GM19455 (cell line): ENCODE data around the gene CABLES1.
"Not testable (repeated sequence)": the region's sequence is repeated elsewhere in the genome, so short reads cannot be mapped to it uniquely, and the experiment has no call there.

Source experiments
- ATAC-seq: cut with Tn5 transposase; IDR thresholded peaks from one replicate; pipeline ENCODE4 v1.9.1; 2021; ENCODE audit not compliant: unreplicated experiment

Gene CABLES1

DNA sequence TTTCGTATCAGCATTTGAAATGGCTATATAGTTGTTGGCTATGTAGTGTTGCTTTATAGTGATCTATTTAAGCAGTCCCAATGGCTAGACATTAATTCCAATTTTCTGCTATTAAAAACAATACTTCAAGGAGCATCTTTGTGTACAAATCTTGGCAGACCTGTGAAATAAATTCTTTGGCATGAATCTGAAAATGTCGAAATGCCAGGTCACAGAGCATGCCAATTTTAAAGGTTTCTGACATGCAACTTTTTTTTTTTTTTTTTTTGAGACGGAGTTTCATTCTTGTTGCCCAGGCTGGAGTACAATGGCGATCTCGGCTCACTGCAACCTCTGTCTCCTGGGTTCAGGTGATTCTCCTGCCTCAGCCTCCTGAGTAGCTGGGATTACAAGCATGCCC lies 26.8 kb upstream of the CABLES1 start:
- no peak for ATAC-seq

DNA sequence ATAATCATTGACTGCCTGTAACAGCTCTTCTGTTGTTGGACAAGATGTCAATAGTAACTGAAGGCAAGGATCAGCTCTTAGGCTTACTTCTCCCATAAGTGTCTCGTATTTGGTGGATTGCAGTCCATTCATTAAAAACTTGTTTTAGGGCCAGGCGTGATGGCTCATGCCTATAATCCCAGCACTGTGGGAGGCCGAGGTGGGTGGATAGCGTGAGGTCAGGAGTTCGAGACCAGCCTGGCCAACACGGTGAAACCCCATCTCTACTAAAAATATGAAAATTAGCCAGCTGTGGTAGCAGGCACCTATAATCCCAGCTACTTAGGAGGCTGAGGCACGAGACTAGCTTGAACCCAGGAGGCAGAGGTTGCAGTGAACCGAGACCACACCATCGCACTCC lies 26.1 kb upstream of the CABLES1 start:
- not testable (repeated sequence) for ATAC-seq

DNA sequence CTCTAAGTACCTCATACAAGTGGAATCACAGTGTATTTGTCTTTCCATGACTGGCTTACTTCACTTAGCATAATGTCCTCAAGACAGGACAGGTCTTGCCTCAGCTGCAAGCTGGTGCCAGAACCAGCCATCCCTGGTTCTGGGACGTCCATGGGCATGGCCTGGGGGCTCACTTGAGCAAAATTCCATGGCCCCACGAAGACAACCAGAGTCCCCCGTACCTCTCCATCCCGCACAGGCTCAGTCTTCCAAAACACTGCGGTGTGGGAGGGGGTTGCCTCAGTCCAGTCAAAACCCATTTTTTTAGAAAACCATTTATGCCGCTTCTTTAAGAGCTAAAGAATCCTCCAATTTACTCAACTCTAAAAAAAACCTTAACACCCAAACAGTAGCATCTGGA lies 21.7 kb upstream of the CABLES1 start:
- ATAC-seq, result no peak

DNA sequence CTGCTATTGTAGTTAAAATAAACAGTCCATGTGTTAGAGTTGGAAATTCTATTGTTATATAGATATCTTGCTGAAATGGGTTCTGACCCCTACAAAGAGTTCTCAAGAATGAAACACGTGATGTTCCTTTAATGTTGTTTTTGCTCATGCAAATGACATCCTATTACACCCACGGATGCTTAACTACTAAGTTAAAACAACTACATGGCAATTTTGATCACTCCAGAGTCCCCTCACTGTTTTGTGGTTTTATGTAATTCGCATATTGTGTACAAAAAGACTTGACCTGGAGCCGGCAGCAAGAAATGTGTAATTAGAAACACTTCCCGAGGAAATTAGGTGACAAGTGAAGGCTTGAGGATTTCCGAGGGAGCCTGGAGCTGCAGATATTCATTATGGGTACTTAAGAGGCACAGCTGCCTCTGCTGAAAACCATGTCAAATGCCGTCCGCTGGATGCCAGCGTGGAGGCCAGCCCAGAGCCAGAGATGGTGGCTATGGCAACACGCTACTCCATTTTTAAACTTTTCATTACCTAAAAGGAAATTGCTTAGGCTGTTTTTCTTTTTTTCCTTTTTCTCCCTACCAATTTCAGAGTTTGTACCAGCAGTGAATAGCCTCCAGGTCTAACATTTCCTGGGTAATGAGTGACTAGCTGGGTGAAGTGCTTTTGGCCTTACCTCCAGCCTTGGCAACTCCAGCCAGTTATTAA lies 21.0 kb upstream of the CABLES1 start:
- ATAC-seq, result no peak

DNA sequence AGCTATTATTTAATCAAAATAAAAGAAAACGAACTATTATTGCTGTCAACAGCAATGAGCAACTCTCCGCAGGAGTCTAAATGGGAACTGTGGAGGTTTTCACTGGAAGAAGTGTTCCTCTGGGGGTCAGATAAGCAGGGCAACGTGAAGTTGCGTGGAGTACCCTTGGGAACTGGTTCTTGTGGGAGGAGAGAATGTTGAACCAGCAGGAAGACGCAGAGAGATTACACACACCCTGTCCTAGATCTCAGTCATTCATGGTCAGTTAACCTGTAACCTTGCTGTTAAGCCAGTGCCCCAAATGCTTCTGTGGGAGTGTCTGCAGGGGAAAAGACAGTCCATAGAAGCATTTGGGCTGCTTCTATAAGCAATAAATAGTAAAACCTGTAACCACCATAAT lies 20.4 kb upstream of the CABLES1 start:
- no peak for ATAC-seq

DNA sequence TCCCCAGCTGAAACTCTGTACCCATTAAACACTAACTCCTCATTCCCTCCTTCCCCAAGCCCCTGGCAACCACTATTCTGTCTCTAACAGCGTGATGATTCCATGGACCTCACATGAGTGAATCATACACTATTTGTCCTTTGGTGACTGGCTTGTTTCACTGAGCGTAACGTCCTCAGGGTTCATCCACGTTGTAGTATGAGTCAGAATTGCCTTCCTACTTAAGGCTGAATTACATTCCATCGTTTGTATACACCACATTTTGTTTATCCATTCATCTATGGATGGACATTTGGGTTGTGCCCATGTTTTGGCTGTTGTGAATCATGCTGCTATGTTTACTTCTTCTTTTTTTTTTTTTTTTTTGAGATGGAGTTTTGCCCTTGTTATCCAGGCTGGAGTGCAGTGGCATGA lies 19.6 kb upstream of the CABLES1 start:
- ATAC-seq, result no peak

DNA sequence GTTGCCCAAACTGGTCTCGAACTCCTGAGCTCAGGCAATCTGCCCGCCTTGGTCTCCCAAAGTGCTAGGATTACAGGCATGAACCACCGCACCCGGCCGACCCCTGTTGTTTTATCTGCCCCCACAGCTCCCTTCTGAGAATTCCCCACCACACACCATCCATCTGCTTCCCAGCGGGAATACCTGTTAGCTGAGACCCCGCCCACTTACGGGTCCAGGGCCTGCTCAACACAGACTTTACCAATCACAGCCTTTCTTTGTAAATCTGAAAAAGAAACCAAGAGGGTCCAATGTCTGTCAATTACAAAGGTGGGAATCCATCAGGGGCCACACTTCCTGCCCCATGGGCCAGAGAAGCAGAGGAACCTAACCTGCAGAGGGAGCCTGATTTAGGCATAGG lies 14.2 kb upstream of the CABLES1 start:
- ATAC-seq, result no peak

DNA sequence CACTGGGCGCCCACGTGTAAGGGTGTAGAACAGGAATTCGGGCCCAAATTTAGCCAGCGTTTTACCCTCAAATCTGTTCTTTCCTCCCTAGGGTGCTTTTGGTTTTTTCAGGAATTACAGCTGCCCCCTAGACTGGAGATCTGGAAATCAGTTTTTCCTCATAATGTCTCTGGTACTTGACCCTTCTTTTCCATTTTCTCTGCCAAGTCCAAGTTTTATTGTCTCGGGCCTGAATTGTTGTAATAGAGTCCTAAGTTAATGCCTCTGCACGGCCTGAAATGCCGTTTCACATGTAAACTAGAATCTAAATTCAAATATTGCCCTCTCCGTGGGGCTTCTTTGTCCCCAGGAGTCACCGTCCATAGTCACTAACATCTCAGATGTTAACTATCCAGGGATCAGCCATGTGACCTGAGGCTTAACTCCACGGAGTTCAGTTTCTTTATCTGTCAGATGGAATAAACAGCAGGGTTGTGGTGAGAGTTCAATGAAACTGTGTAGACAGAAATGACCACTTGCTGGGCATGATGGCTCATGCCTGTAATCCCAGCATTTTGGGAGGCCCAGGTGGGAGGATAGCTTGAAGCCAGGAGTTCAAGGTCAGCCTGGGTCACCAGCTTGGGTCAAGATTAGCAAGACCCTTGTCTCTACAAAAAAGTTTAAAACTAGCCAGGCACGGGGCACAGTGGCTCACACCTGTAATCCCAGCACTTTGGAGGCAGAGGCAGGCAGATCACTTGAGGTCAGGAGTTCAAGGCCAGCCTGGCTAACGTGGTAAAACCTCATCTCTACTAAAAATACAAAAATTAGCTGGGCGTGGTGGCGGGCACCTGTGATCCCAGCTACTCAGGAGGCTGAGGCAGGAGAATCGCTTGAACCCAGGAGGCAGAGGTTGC lies 12.7 kb upstream of the CABLES1 start:
- ATAC-seq, result no peak

DNA sequence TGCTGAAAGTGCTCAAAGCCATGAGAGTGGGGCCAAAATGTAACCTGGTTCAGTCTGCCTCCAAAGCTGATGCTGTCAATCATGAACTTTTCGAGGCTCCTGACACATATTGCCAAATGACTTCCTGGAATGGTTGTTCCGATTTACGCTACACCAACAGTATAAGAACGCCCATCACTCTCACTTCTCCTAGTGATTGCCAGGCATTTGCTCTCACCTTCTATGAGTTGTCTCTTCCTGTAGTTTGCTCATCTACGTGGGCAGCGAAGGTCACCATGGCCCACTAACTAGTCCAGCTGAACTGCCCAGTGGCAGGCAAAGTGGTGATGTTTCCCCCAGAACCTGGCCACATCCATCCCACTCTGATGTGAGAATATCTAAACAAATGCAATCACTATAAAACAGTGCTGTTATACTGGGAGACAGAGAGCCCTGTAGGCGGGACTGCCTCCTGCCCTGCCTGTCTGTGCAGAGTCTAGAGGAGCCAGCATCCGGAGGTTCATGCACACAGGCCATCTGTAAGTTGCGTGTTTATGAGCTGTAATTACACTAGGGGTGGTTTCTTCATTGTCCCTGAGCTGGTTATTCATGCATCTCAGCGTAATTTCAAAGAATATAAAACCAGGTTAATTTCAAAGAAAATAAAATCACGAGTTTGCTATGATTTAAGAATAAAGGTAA lies 8.8 kb upstream of the CABLES1 start:
- ATAC-seq, result no peak

DNA sequence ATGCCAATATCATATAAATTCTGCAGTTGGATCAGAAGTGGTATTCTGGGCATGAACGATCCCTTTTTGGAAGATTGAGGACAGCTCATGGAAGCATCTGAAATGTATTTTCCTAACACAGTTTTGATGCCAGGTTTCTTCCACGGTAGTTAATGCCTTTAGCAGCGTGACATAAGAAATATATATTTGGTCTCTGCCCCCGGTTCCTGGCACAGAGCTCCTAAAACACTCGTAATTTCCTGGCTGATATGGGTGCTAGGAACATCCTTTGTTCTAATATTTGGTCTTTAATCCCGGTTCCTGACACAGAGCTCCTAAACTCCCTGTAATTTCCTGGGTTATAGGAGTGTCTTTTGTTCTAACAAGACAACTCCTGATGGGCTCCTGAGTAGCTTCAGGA lies 8.2 kb upstream of the CABLES1 start:
- ATAC-seq, result no peak

DNA sequence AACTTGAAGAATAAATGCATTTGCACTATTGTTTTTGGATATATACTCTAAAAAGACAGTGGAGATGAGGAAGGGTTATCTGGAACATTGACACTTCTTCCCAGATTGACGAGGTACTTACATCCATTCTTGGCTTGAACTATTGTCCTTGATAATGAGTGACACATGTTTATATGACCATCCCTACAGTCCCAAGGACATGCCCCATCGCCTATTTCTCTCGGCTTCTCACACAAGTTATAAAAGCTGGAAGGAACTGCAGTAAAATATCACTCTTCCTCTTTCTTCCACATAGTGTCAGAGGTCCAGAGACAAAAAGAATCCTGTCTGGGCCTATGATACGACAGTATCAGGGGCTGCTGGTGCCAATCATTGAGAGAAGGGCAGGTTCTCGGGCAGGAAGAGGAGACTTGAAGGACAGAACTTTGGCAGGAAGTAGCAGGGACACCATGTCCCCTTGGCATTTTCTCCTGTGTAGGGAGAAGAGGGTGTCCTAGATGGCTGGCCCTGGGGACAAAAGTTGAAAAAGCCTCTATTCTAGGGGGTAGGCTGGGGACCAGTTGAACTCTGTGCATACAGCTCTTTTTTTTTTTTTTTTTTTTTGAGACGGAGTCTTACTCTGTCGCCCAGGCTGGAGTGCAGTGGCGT lies 5.8 kb upstream of the CABLES1 start:
- ATAC-seq, result no peak

DNA sequence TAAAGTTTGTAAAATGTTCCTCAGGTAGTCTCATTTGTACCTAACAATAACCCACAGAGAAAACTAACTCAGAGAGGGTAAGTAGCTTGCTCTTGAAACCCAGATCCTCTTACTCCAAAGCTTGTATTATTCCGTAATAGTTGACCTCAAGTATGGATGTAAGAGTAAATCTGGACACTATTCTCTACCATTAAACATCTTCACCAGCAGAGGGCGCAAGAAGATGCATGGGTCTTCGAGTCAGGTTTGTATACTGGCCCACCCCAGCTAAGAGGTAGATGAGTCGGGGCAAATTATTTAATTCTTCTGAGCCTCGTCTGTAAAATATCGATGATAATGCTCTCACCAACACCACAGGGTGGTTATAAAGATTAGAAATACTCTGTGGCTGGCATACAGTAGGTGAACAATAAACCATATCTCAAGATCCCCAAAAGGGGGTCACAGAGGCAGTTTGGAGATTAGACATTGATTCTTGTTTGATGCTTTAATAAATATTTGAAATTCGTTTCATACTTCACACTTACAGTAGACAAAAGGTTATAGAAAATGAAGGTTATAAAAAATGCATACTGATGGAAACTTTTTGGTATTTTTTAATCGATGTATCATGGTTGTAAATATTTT lies 3.5 kb upstream of the CABLES1 start:
- ATAC-seq, result no peak

DNA sequence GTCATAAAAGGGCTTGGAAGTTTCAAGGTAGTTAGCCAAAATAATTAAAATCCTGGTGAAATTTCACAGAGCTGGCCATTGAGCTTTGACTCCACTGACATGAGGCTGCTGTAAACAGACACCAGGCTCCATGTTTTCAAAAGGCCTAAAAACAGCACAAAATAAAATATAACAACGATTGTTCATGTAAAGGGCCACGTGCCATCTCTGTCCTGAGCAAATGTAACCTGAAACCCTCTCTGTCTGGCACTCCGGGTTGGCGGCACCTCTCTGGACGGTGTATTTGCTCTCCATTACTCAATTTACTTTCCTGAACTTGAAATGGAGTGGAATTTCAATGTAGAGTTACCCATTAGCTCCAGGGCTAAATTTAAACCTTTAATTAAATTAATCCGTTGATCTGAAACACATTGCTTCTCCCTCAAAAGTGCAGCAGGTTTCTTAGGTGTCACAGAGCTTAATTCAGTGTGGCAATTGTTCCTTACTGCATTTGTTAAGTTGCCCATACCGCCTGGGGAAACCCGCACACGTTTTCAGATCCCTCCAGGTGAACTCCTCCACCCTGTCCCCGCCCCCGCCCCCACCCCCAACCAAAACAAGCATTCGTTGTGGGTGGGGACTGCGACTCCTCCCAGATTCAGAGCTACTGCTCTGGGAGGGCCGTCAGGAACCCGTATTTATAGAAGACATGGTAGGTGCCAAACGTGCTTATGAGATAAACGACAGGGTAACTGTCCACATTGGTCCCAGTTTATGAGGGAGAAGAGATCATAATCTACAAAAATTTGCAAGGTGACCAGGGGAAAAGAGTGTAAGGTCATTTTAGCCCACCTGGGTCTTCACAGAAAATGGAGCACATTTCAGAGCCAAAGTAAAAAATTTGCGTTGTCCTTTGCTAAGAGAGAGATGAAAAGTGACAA lies 1.2 kb upstream of the CABLES1 start:
- ATAC-seq, result no peak

DNA sequence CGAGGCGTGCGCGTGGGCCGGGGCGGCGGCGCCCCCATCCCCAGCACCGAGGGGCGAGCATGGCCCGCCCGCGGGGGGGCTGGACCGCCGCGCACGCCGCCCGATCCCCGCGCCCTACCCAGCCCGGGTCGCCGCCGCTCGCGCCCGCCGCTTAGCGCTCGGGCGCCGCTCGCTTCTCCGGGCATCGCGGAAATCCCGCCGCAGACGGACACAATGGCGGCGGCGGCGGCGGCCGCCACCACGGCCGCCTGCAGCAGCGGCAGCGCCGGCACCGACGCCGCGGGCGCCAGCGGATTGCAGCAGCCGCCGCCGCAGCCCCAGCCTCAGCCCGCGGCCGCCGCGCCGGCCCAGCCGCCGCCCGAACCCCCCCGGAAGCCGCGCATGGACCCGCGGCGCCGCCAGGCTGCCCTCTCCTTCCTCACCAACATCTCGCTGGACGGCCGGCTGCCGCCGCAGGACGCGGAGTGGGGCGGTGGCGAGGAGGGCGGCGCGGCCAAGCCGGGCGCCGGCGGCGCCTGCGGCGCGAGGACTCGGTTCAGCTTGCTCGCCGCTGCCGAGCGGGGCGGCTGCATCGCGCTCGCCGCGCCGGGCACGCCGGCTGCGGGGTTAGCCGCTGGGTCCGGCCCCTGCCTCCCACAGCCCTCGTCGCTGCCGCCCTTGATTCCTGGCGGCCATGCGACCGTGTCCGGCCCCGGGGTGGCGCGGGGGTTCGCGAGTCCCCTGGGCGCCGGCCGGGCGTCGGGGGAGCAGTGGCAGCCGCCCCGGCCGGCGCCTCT lies 453 bp downstream of the CABLES1 start:
- ATAC-seq, result no peak

DNA sequence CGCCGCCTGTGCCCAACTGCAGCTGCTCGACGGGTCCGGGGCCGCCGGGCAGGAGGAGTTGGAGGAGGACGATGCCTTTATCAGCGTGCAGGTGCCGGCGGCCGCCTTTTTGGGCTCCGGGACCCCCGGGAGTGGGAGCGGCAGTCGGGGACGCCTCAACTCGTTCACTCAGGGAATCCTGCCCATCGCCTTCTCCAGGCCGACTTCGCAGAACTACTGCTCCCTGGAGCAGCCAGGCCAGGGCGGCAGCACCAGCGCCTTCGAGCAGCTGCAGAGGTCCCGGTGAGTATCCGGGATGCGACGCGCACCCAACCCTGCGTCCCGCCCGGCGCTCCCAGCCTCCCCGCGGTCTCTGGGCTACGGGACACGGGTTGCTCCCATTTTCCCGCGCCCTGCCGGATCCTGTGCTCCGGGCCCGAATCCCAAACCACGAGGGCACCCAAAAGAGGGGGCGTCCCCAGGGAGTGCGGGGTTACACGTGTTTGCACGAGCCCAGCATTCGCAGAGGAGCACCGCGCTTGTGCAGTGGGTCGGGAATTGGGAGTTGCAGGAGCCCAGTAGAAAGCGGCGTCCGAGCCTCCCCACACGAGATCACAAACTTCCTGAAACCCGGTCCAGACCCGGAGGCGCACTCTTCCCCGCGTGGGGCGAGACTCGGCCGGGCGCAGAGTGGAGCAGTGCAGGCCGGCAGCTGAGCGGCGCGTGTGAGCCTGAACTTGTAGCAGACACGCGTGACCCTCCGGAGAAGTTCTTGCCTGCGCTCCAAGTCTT lies 1.2 kb downstream of the CABLES1 start:
- no peak for ATAC-seq

DNA sequence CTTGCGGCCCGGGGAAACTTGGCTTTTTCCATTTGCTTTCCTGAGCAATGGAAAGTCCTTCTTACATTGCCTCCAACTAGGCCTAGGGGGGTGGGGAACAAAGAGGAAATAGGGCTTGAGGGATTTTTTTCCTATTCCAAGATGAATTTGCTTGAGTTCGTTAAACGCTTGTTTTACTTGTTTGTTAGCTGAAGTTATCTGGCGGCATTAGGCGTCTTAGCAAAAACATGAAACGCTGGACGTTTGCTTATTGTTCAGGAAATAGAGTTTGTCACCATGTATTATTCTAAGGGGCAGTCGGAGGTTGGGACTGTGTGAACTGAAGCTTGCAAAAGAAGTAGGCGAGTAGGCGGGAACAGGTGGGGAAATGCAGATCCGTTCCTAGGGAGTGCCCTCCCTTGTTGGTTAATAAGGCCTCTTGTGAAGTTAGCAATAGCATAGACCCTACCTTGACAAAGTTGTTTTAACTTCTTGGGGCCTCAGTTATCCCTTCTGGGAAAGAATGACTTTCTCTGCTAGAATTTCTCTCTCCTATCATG lies 1.9 kb downstream of the CABLES1 start:
- no peak for ATAC-seq

DNA sequence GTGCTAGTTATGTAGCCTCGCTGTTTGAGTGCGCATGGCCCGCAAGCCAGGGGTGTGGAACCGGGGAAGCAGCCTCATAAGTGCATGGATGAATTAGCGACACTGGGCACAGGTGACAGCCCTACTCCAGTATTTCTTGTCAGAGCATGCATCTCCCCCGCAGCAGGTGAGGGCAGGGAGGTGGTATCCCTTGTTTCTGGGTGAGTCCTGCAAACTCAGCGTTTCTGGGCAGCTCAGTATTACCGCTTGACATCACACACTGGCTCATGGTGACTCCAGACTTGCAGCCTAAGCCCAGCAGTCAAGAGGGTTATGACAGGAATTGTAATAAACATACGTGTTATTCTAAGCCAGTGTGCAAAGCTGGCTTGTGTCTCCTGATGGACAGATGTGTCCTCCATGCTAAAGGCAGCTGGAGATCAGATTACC lies 2.5 kb downstream of the CABLES1 start:
- ATAC-seq, result no peak

DNA sequence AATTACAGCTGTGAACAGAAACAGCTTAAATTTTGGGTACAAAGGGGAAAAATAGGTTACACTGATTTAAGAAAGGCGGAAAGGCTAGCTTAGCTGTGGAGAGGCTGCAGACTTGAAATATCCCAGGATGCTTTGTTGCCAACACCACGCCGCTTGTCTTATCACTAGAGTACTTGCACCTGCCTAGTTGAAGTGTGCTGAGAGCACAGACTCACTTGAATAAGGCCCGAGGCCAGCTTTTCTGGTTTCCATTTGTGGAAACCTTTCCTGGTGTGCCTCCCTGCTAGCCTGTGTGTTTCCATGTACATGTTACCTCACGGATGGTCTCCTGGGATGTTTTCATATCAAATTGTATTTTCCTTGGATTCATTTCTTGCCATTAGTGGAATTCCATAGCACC lies 3.2 kb downstream of the CABLES1 start:
- no peak for ATAC-seq
